NT2/D1 (cell line): ENCODE results near the gene GPD1.

Experiments used
- DNase-seq: peaks from one replicate; pipeline ENCODE4 v3.0.0-alpha.2; 2011; ENCODE audit warnings: low read depth, low spot score
- H3K27me3 ChIP-seq: 2 replicates; pipeline ENCODE4 v1.6.0; 2011; ENCODE audit warnings: mild to moderate bottlenecking; ENCODE audit not compliant: insufficient read length, insufficient read depth
- H3K36me3 ChIP-seq: 2 replicates; pipeline ENCODE4 v1.6.1; 2011; ENCODE audit warnings: mild to moderate bottlenecking, low read length, mixed read lengths; ENCODE audit not compliant: insufficient read depth, insufficient read length
- H3K4me1 ChIP-seq: 2 replicates; pipeline ENCODE4 v1.5.1; 2011; ENCODE audit not compliant: insufficient read depth, insufficient read length
- H3K4me3 ChIP-seq: 2 replicates; pipeline ENCODE4 v1.5.1; 2011; ENCODE audit warnings: low read depth; ENCODE audit not compliant: insufficient read length
- H3K9ac ChIP-seq: 2 replicates; pipeline ENCODE4 v1.6.0; 2011; ENCODE audit warnings: low read depth; ENCODE audit not compliant: insufficient read length
- H3K9me3 ChIP-seq: 2 replicates; pipeline ENCODE4 v1.5.1; 2011; ENCODE audit warnings: mild to moderate bottlenecking, low read length; ENCODE audit not compliant: insufficient read depth
- SUZ12 ChIP-seq: IDR thresholded peaks from 2 replicates; pipeline ENCODE4 v1.6.1; 2011; ENCODE audit not compliant: insufficient read length, insufficient read depth; ENCODE audit errors: extremely low read depth
- YY1 ChIP-seq: IDR thresholded peaks from 2 replicates; pipeline ENCODE4 v1.6.1; 2011; ENCODE audit not compliant: insufficient read length, insufficient read depth
- ZNF274 ChIP-seq: IDR thresholded peaks from 2 replicates; pipeline ENCODE4 v1.6.1; 2011; ENCODE audit warnings: mild to moderate bottlenecking, low read depth, low read length

GPD1 gene

GRCh38 chr12:50109319-50109718 lies 5.5 kb downstream of the GPD1 start:
- no peaks in the 10 kb centered on the region for H3K9me3 ChIP-seq
- no peak for DNase-seq
- no peak for TF ChIP-seq YY1
- no peak for TF ChIP-seq ZNF274
- TF ChIP-seq SUZ12, result no peak
- no peaks in the 10 kb centered on the region for H3K27me3 ChIP-seq
- peaks cover 22% of the 10 kb centered on the region for H3K4me1 ChIP-seq
- peak overlapping the region; percentile 44 for H3K9ac ChIP-seq
- H3K36me3 ChIP-seq, result no peaks in the 10 kb centered on the region
- H3K4me3 ChIP-seq, result no peak overlapping the region

GRCh38 chr12:50110127-50110761 lies 6.4 kb downstream of the GPD1 start:
- Histone ChIP-seq H3K36me3 (no peaks in the 10 kb centered on the region), H3K27me3 (no peaks in the 10 kb centered on the region), H3K4me3 (no peak overlapping the region), H3K9me3 (no peaks in the 10 kb centered on the region), H3K4me1 (peaks cover 22% of the 10 kb centered on the region), H3K9ac (peak overlapping the region; percentile 47)
- TF ChIP-seq SUZ12, result no peak
- TF ChIP-seq ZNF274, result no peak
- TF ChIP-seq YY1, result no peak
- DNase-seq, result no peak

- DNase-seq, result no peak
- TF ChIP-seq ZNF274, result no peak
- TF ChIP-seq SUZ12, result no peak
- no peak for TF ChIP-seq YY1
- no peaks in the 10 kb centered on the region for H3K9me3 ChIP-seq
- peaks cover 22% of the 10 kb centered on the region for H3K4me1 ChIP-seq
- peak overlapping the region; percentile 47 for H3K9ac ChIP-seq
- H3K36me3 ChIP-seq, result peaks cover 6% of the 10 kb centered on the region
- peak overlapping the region; percentile 30 for H3K4me3 ChIP-seq
- no peaks in the 10 kb centered on the region for H3K27me3 ChIP-seq
These were observed 7.0 kb downstream of the GPD1 start for GRCh38 chr12:50110762-50111351.

GRCh38 chr12:50111395-50111692 lies 7.5 kb downstream of the GPD1 start:
- no peak for TF ChIP-seq ZNF274
- TF ChIP-seq SUZ12, result no peak
- no peak for TF ChIP-seq YY1
- Histone ChIP-seq H3K36me3 (peaks cover 7% of the 10 kb centered on the region), H3K4me3 (peak overlapping the region; percentile 30), H3K27me3 (no peaks in the 10 kb centered on the region), H3K9me3 (no peaks in the 10 kb centered on the region), H3K9ac (peak overlapping the region; percentile 68), H3K4me1 (peaks cover 22% of the 10 kb centered on the region)
- no peak for DNase-seq

GRCh38 chr12:50111693-50112455 lies 8.1 kb downstream of the GPD1 start, which contains the start of gene COX14:
COX14 (plus strand) TSS chr12:50112236; CDS start chr12:50120044, 7,808 bp downstream.
- Histone ChIP-seq H3K27me3 (no peaks in the 10 kb centered on the region), H3K4me3 (peak within 1 kb of the TSS; percentile 98), H3K9ac (peak within 1 kb of the TSS; percentile 93), H3K9me3 (no peaks in the 10 kb centered on the region), H3K36me3 (peaks cover 12% of the 10 kb centered on the region), H3K4me1 (peaks cover 22% of the 10 kb centered on the region)
- TF ChIP-seq YY1, result no peak
- no peak for TF ChIP-seq ZNF274
- no peak for TF ChIP-seq SUZ12
- peak; percentile 99 for DNase-seq

- H3K9me3 ChIP-seq, result no peaks in the 10 kb centered on the region
- H3K9ac ChIP-seq, result peak overlapping the region; percentile 93
- H3K27me3 ChIP-seq, result no peaks in the 10 kb centered on the region
- TF ChIP-seq YY1 (no peak), ZNF274 (no peak), SUZ12 (no peak)
- DNase-seq, result peak; percentile 46
- H3K4me1 ChIP-seq, result peaks cover 22% of the 10 kb centered on the region
- peak overlapping the region; percentile 98 for H3K4me3 ChIP-seq
- H3K36me3 ChIP-seq, result peaks cover 13% of the 10 kb centered on the region
These were observed 8.8 kb downstream of the GPD1 start for GRCh38 chr12:50112456-50113218.

- H3K9me3 ChIP-seq, result no peaks in the 10 kb centered on the region
- H3K36me3 ChIP-seq, result peaks cover 38% of the 10 kb centered on the region
- no peak for TF ChIP-seq ZNF274
- no peak for TF ChIP-seq YY1
- no peak for TF ChIP-seq SUZ12
- H3K9ac ChIP-seq, result no peak overlapping the region
- no peaks in the 10 kb centered on the region for H3K4me1 ChIP-seq
- H3K27me3 ChIP-seq, result no peaks in the 10 kb centered on the region
- no peak for DNase-seq
- no peak overlapping the region for H3K4me3 ChIP-seq
These were observed 13.3 kb downstream of the GPD1 start for GRCh38 chr12:50117057-50117622.
